Measurements from ENCODE around the gene GPR151.

GPR151 gene

GRCh38 chr5:146516151-146516475, at the start of gene GPR151:
Gene GPR151, minus strand, starts transcription at chr5:146516190. Its CDS starts 77 bp downstream, at chr5:146516113.
- no peak within 1 kb of the TSS for H3K27ac ChIP-seq (ENCODE audit: low read depth, low read length)
- no peaks in the 10 kb centered on the region for H3K9me2 ChIP-seq (replicated peaks; ENCODE audit: control insufficient read depth, low read length)
- no peaks in the 10 kb centered on the region for H3K79me2 ChIP-seq (ENCODE audit: control insufficient read depth, low read length)
- H3K4me3 ChIP-seq (ENCODE audit: low read length): 0 out of 2 replicates have a peak within 1 kb of the TSS, but pooled peaks have one; percentile 14
- H4K20me1 ChIP-seq (ENCODE audit: control insufficient read depth, insufficient read depth, low read depth, low read length): no peaks in the 10 kb centered on the region
- peaks cover 26% of the 10 kb centered on the region for H3F3A ChIP-seq (ENCODE audit: control insufficient read depth, insufficient read depth)
- H3K4me1 ChIP-seq (ENCODE audit: control insufficient read depth, low read length): peaks cover 25% of the 10 kb centered on the region
- H3K27me3 ChIP-seq (ENCODE audit: control insufficient read depth, low read length): peaks cover 5% of the 10 kb centered on the region; the same call in 1 of the 2 replicates
- TF ChIP-seq, protein P1, sequence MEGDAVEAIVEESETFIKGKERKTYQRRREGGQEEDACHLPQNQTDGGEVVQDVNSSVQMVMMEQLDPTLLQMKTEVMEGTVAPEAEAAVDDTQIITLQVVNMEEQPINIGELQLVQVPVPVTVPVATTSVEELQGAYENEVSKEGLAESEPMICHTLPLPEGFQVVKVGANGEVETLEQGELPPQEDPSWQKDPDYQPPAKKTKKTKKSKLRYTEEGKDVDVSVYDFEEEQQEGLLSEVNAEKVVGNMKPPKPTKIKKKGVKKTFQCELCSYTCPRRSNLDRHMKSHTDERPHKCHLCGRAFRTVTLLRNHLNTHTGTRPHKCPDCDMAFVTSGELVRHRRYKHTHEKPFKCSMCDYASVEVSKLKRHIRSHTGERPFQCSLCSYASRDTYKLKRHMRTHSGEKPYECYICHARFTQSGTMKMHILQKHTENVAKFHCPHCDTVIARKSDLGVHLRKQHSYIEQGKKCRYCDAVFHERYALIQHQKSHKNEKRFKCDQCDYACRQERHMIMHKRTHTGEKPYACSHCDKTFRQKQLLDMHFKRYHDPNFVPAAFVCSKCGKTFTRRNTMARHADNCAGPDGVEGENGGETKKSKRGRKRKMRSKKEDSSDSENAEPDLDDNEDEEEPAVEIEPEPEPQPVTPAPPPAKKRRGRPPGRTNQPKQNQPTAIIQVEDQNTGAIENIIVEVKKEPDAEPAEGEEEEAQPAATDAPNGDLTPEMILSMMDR (IDR thresholded peaks at IDR 0.05; ENCODE audit: low read depth, low read length, poor library complexity, severe bottlenecking): no peak
- no peak for TF ChIP-seq EZH2phosphoT487 (IDR thresholded peaks at IDR 0.05; ENCODE audit: borderline replicate concordance, low read length)
- H3K36me3 ChIP-seq (ENCODE audit: control insufficient read depth, low read length): peaks cover 13% of the 10 kb centered on the region
- peak within 1 kb of the TSS; percentile 34 for H3K4me2 ChIP-seq (ENCODE audit: low read length)
- no peaks in the 10 kb centered on the region for H3K9me3 ChIP-seq (ENCODE audit: control insufficient read depth, insufficient read depth, low read length)

DNA sequence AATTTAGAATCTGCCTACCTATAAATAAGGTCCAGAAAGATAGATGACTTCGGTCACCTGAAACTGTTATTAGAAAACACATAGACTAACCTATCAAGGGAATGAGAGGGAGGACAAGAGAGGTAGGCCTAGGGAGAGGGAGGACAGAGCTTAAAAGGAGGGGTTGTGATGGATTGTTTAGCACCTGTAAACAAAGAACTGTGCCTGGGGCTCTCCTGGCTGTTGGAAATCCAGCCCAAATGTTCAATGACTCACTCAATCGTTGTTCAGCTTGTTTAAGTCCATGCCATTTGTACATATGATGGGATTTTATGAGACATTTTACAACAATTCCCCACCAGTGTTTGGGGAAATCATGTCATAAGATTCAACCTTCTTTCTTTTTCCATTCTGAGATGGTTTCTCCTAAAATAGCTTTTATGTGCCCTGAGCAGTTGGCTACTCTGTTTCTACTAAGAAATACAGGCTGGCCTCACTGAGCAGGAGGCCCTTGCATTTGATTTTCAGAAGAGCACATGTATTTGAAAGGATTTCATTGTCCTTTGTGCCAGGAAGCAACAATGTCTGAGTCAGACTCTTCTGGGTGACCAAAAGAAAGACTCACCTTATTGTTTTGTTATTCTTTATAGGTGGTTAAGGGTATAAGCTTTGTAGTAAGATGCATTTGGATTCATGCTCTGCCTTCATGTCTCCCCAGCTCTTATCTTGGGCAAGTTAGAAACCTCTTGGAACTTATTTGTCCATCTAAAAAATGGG, 48.2 kb upstream of the GPR151 start:
- Histone ChIP-seq H4K20me1 (ENCODE audit: control insufficient read depth, insufficient read depth, low read depth, low read length) (no peaks in the 10 kb centered on the region), H3K9me3 (ENCODE audit: control insufficient read depth, insufficient read depth, low read length) (no peaks in the 10 kb centered on the region), H3K36me3 (ENCODE audit: control insufficient read depth, low read length) (no peaks in the 10 kb centered on the region), H3K27ac (ENCODE audit: low read depth, low read length) (no peak overlapping the region), H3K27me3 (ENCODE audit: control insufficient read depth, low read length) (no peaks in the 10 kb centered on the region), H3K9me2 (replicated peaks; ENCODE audit: control insufficient read depth, low read length) (no peaks in the 10 kb centered on the region), H3K4me1 (ENCODE audit: control insufficient read depth, low read length) (no peaks in the 10 kb centered on the region), H3K4me3 (ENCODE audit: low read length) (no peak overlapping the region), H3K79me2 (ENCODE audit: control insufficient read depth, low read length) (no peaks in the 10 kb centered on the region), H3K4me2 (ENCODE audit: low read length) (no peak overlapping the region), H3F3A (ENCODE audit: control insufficient read depth, insufficient read depth) (no peaks in the 10 kb centered on the region)
- TF ChIP-seq, protein P1 (IDR thresholded peaks at IDR 0.05; ENCODE audit: low read depth, low read length, poor library complexity, severe bottlenecking): no peak

DNA sequence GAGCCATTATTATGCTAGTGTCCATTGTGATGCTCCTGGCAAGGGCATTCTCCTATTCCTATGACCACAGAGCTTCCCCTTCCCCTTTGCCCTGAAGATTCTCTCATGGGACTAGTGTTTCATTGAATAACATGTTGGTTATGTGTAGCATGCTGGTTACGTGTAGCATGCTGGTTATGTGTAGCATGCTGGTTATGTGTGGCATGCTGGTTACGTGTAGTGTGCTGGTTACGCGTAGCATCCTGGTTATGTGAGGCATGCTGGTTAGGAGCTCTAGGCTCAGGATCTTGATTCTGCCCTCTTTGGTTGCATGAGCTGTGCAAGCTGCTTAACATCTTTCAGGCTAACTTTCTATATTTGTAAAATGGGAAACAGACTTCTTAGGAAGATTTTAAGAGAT, 46.5 kb upstream of the GPR151 start:
- TF ChIP-seq EZH2phosphoT487 (IDR thresholded peaks at IDR 0.05; ENCODE audit: borderline replicate concordance, low read length): no peak
- TF ChIP-seq, protein P1 (IDR thresholded peaks at IDR 0.05; ENCODE audit: low read depth, low read length, poor library complexity, severe bottlenecking): no peak
- Histone ChIP-seq H3F3A (ENCODE audit: control insufficient read depth, insufficient read depth) (no peaks in the 10 kb centered on the region), H3K27ac (ENCODE audit: low read depth, low read length) (no peak overlapping the region), H3K27me3 (ENCODE audit: control insufficient read depth, low read length) (no peaks in the 10 kb centered on the region), H3K9me2 (replicated peaks; ENCODE audit: control insufficient read depth, low read length) (no peaks in the 10 kb centered on the region), H3K4me2 (ENCODE audit: low read length) (no peak overlapping the region), H3K79me2 (ENCODE audit: control insufficient read depth, low read length) (no peaks in the 10 kb centered on the region), H3K4me3 (ENCODE audit: low read length) (no peak overlapping the region), H3K9me3 (ENCODE audit: control insufficient read depth, insufficient read depth, low read length) (no peaks in the 10 kb centered on the region), H3K4me1 (ENCODE audit: control insufficient read depth, low read length) (no peaks in the 10 kb centered on the region), H3K36me3 (ENCODE audit: control insufficient read depth, low read length) (no peaks in the 10 kb centered on the region), H4K20me1 (ENCODE audit: control insufficient read depth, insufficient read depth, low read depth, low read length) (no peaks in the 10 kb centered on the region)

Measured in DOHH2 (cell line).